GM13977 (cell line): Measurements from ENCODE around the gene MMP23B.
"Not testable (repeated sequence)": the region's sequence is repeated elsewhere in the genome, so short reads cannot be mapped to it uniquely, and the experiment has no call there.

Experiments used
- DNase-seq: peaks from one replicate; pipeline ENCODE4 v3.0.0; 2012; ENCODE audit warnings: low spot score
- CTCF ChIP-seq: IDR thresholded peaks from 2 replicates; pipeline ENCODE4 v1.5.1; 2012; ENCODE audit warnings: mild to moderate bottlenecking, control low read depth; ENCODE audit not compliant: insufficient read depth; ENCODE audit errors: extremely low read depth, missing control alignments
- in situ Hi-C: fragments of 300-500 bp; cut with MboI; formaldehyde crosslinking; loops from one replicate; pipeline ENCODE4 v1.12.0; 2022; ENCODE audit warnings: low sequenced_read_pairs, low pct_unique_long_range_greater_than_20kb, mixed read lengths, inconsistent platforms; ENCODE audit not compliant: unreplicated experiment

The MMP23B gene

GRCh38 chr1:1631782-1632420 is at the start of gene MMP23B:
Gene MMP23B (plus strand): TSS chr1:1632173. CDS start chr1:1632219, 46 bp downstream.
- no peak for DNase-seq
- no peak for TF ChIP-seq CTCF
- in situ Hi-C loops, result no loop called here

- DNase-seq, result no peak
- in situ Hi-C loops, result no loop called here
- TF ChIP-seq CTCF, result no peak
These were observed 49.2 kb upstream of the MMP23B start for GRCh38 chr1:1582585-1583346.

- in situ Hi-C loops, result no loop called here
- TF ChIP-seq CTCF, result no peak
- no peak for DNase-seq
These were observed 48.5 kb upstream of the MMP23B start for GRCh38 chr1:1583347-1584010.

DNA sequence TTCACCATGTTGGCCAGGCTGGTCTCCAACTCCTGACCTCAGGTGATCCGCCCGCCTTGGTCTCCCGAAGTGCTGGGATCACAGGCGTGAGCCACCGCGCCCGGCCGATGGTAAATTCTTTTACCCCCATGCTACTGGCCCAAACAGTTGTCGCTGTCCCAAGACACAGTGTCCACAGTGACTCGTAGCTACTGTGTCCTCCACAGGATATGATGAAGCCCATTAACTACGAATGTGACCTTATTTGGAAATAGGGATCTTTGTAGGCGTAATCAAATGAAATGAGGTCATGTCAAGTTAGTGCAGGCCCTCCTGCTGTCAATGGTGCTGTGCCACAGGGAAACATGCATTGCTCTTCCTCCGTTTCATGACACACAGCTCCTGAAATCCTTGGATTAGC is 40.5 kb upstream of the MMP23B start:
- no peak for DNase-seq
- in situ Hi-C loops, result no loop called here
- TF ChIP-seq CTCF, result no peak

DNA sequence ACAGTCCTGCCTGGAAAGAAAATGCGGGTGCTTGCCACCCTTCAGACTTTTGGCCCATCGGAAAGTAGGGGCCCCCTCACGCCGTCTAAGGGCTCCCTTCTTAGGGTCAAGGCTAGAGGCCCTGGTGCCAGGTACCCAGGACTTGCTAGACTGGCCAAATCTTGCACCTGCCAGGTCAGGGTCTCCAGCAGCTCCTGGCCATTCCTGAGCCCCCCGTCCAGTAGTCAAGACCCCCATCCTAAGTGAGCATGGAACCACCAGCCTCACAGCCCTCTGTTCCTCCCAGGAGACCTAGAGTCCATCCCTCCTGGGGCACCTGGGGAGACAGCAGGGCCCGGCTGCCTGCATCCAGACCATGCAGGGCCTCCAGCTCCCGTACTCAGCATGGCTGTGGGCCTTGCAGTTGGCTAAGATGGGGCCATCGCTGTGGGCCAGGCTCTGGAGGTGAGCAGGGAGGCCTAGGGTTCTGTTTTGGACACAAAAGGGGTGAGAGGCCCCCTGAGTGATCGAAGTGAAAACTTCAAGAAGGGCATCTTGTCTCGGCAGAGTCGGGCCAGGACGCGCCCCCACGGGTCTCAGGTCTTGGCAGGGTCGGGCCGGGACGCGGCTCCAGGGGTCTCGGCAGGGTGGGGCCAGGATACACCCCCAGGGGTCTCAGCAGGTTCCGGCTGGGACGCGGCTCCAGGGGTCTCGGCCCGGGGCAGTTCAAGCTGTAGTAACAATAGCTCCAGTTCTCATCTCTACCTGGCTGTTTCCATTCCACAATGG is 38.0 kb upstream of the MMP23B start:
- in situ Hi-C loops, result no loop called here
- DNase-seq, result no peak
- no peak for TF ChIP-seq CTCF

DNA sequence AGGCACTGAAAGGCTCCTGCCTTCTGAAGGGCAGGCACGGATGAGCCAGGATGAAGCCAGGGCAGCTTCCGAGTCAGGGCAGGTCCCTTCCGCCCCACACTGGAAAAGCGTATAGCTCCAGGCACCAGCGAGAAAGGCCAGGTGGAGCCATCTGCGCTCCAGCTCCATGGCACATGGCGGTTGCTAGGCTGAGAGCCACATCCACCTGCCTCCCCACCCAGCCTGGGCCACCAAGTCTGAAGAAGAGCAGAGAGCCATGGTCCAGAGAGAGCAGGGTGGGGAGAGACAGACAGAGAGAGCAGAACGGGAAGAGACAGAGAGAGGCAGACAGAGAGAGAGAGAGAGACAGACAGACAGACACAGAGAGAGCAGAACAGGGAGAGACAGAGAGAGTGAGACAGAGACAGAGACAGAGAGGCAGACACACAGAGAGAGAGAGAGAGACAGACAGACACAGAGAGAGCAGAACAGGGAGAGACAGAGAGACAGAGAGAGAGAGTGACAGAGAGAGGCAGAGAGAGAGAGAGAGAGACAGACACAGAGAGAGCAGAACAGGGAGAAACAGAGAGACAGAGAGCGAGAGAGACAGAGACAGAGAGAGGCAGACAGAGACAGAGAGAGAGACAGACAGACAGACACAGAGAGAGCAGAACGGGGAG is 37.2 kb upstream of the MMP23B start:
- TF ChIP-seq CTCF, result no peak
- DNase-seq, result peak; percentile 38
- in situ Hi-C loops, result no loop called here

DNA sequence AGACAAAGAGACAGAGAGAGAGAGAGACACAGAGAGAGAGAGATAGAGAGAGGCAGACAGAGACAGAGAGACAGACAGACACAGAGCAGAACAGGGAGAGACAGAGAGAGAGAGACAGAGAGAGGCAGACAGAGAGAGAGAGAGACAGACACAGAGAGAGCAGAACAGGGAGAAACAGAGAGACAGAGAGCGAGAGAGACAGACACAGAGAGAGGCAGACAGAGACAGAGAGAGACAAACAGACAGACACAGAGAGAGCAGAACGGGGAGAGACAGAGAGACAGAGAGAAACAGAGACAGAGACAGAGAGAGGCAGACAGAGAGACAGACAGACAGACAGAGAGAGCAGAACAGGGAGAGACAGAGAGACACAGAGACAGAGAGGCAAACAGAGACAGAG is 36.6 kb upstream of the MMP23B start:
- DNase-seq, in situ Hi-C loops: not testable (repeated sequence)
